GM08714 (cell line): ENCODE measurements around the gene GALNT7.
"Not testable (repeated sequence)": the region's sequence is repeated elsewhere in the genome, so short reads cannot be mapped to it uniquely, and the experiment has no call there.

ENCODE experiments used
- H3K4me3 ChIP-seq: fragments of 200-500 bp; sonication (Bioruptor generic); 2 replicates; pipeline ENCODE4 v1.5.1; 2014; ENCODE audit warnings: mild to moderate bottlenecking, low read length, inconsistent platforms
- ZNF274 ChIP-seq: IDR thresholded peaks from 2 replicates; pipeline ENCODE4 v1.6.1; 2012; ENCODE audit warnings: mild to moderate bottlenecking, low read depth, low read length

The GALNT7 gene

DNA sequence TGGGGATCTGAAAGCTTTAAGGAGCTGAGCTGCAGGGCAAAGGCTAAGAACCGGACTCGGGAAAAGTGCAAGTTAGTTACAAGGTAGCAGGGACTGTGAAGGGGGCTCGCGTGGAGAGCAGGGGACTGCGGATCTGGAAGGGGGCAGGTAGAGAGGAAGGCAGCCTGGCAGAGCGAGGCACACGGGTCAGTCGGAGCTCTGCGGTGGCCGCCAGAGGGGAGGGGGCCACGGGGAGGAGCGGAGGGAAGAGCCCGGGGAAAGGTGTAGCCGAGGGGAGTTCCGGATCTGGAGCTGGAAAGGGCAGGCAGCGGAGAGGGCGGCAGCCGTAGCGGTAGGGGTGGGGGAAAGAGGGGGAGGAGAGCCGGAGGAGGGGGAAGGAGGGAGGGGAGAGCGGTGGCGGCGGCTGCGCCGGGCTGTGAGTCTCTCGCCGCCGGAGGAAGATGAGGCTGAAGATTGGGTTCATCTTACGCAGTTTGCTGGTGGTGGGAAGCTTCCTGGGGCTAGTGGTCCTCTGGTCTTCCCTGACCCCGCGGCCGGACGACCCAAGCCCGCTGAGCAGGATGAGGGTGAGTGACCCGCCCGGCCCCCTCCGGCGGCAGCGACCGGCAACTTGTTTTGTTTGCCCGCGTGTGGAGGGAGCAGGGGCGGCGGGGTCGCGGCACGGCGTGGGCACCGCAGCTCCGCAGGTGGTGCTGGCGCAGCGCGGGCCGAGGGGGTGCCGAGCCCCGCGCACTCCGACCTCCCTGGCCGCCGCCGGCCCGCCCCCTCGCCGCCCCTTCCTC is at the start of gene GALNT7:
Gene GALNT7, plus strand, starts transcription at position 416 of the 782 bp plus-strand sequence. Its CDS starts 25 bp downstream, at position 441.
- TF ChIP-seq ZNF274 = no peak
- peak within 1 kb of the TSS; percentile 85 for H3K4me3 ChIP-seq

DNA sequence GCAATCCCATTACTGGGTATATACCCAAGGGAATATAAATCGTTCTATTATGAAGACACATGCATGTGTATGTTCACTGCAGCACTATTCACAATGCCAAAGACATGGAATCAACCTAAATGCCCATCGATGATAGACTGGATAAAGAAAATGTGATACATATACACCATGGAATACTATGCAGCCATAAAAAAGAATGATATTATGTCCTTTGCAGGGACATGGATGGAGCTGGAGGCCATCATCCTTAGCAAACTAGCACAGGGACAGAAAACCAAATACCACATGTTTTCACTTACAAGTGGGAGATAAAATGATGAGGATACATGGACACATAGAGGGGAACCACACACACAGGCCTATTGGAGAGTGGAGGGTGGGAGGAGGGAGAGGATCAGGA is 49.8 kb upstream of the GALNT7 start:
- H3K4me3 ChIP-seq = not testable (repeated sequence)

GRCh38 chr4:173119818-173120217 is 48.8 kb upstream of the GALNT7 start:
- TF ChIP-seq ZNF274 = no peak
- H3K4me3 ChIP-seq = no peak overlapping the region

- H3K4me3 ChIP-seq = no peak overlapping the region
- no peak for TF ChIP-seq ZNF274
Measured at GRCh38 chr4:173121076-173121561, 47.5 kb upstream of the GALNT7 start.

GRCh38 chr4:173124209-173124865 is 44.3 kb upstream of the GALNT7 start:
- no peak for TF ChIP-seq ZNF274
- H3K4me3 ChIP-seq = no peak overlapping the region

DNA sequence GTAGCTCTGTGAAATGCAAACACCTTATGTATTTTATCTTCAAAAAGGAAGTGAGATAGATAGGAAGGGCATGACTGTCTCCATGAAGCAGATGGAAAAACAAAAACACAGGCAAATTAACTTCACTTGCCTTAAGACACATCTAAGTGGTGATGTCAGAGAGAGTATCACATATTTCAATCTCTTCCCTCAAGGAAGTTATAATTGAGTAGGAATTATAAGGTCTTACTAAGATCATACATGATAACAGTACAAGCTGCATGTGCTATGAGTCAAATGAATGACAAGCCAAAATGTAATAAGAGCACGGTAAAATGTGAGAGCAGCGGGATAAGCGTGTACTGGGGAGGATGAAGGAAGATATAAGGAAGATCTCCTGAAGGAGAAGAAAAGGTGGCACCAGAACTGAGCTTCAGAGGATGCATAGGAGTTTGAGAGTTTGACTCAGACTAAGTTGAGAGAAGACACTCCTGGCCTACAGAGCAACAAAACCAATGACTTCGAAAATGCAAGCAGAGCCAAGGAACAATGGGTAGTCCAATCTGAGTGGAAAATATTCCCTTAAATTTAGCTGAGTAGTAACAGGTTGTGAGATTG is 43.3 kb upstream of the GALNT7 start:
- H3K4me3 ChIP-seq = no peak overlapping the region
- TF ChIP-seq ZNF274 = no peak

- no peak overlapping the region for H3K4me3 ChIP-seq
- no peak for TF ChIP-seq ZNF274
Measured at GRCh38 chr4:173128199-173128890, 40.3 kb upstream of the GALNT7 start.

DNA sequence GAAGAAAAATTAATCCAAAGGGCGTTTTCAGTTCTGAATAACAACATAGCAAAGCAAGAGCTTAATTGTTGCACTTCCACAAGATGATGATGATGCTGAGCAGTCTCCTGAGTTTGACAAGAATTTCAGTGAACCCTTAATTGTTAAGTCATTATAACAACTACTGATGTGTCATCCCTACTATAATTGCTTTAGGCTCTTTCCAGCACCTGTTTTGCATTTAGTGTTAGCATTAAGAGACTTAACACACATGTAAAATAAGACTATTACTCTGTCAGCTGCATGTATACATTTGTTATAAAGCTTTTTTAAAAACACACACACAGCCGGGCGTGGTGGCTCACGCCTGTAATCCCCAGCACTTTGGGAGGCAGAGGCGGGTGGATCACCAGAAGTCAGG is 37.9 kb upstream of the GALNT7 start:
- no peak for TF ChIP-seq ZNF274
- H3K4me3 ChIP-seq = no peak overlapping the region

DNA sequence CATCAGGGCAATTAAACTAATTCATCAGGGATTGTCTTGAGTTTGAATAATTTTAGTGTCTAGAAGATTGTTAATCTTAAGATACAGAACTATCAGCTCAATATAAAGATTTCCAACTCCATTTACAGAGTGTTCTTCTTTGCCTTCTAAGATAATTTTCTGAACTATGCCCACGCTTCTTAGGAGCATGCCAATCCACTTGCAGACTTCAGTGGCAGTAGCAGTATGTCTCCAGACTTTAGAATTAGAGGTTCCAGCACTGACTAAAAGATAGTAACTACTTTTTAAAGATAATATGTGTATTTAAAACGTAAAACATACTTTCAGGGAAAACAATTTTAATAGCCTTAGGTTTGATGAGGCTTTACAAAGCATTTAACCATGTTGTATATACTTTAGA is 34.2 kb upstream of the GALNT7 start:
- H3K4me3 ChIP-seq = no peak overlapping the region
- no peak for TF ChIP-seq ZNF274

DNA sequence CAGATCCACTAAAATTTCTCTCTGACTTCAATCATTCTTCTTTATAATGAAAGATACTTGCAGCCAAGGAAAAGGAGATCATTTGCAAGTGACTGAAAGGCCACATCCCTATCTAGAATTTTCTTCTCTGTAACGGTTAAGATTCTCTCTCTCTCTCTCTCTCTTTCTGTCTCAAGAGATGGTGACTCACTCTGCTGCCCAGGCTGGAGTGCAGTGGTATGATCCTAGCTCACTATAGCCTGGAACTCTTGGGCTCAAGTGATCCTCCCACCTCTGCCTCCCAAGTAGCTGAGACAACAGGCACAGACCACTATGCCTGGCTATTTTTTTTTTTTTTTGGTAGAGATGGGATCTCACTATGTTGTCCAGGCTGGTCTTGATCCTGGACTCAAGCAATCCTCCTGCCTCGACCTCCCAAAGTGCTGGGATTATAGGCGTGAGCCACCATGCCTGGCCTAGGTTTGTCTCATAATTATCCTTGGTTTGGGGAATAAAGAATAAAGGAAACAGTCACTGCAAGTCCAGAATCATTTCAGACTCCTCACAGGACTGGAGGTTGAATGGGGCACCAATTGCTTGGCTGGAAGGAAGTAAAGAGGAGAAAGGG is 33.3 kb upstream of the GALNT7 start:
- TF ChIP-seq ZNF274 = no peak
- no peak overlapping the region for H3K4me3 ChIP-seq

DNA sequence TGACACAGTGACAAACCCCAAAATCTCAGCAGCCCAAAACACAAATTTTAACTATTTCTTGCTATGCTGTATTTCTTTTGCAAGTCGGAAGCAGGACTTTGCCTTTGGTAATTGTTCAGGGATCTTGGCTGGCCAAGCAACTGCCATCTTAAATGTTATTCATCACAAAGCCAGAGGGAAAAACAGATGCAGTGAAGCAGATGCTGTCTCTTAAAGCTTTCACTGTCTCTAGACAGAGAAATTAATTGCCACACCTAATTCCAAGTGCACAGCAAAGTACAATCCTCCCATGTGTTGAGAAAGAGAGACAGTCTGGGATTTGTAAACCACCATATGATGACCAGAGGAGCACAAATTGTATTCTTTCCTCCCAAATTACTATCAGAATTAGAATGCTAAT is 30.0 kb upstream of the GALNT7 start:
- no peak for TF ChIP-seq ZNF274
- no peak overlapping the region for H3K4me3 ChIP-seq

- H3K4me3 ChIP-seq = no peak overlapping the region
- no peak for TF ChIP-seq ZNF274
Measured at GRCh38 chr4:173139561-173139960, 29.1 kb upstream of the GALNT7 start.

GRCh38 chr4:173145131-173145530 is 23.5 kb upstream of the GALNT7 start:
- H3K4me3 ChIP-seq = no peak overlapping the region
- no peak for TF ChIP-seq ZNF274

GRCh38 chr4:173146456-173146855 is 22.2 kb upstream of the GALNT7 start:
- no peak for TF ChIP-seq ZNF274
- no peak overlapping the region for H3K4me3 ChIP-seq
